GM08714 (cell line): Measurements from ENCODE around the gene UCN.
A peak's percentile ranks its signal among the peaks of the same experiment; 100 is the strongest.
"Not testable (repeated sequence)": the region's sequence is repeated elsewhere in the genome, so short reads cannot be mapped to it uniquely, and the experiment has no call there.

Experiments used
- H3K4me3 ChIP-seq: fragments of 200-500 bp; sonication (Bioruptor generic); 2 replicates; pipeline ENCODE4 v1.5.1; 2014; ENCODE audit warnings: mild to moderate bottlenecking, low read length, inconsistent platforms
- ZNF274 ChIP-seq: IDR thresholded peaks from 2 replicates; pipeline ENCODE4 v1.6.1; 2012; ENCODE audit warnings: mild to moderate bottlenecking, low read depth, low read length

The UCN gene

DNA sequence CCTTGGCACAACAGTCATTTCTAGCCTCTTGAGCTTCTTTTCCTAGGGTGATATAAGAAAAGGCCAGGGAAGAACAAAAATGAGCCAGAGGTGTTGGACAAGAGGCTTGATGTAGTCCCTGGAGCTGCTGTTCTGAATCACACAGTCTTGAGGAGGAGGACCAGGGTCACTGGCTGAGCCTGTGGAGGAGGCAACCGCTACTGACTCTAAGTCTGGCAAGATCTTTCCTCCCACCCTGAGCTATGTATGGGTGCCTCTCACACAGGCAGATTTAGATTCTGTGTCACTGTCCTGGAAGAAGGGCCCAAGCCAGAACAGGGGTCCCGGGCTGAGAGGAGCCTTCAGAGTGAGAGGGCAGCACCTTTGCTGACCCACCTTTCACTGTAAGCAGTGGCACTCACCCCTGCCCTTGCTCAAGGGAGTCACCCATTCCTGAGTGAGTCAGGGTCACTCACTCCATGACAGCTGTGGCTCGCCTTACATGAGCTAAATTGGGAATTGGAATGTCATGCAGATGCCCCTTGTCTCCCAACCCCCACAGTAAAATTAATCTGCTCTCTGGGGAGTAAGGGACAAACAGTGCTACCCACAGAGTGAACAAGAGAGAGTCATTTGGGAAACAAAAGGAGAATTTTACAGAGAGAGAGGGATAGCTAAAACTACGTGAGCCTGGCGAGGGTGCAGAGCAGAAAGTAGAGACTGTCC, 26.2 kb downstream of the UCN start, which contains the start of gene TRIM54:
Gene TRIM54, plus strand, starts transcription at position 575 of the 705 bp plus-strand sequence. CDS start 303 bp downstream, outside the sequence.
- no peak for TF ChIP-seq ZNF274
- H3K4me3 ChIP-seq, result no peak within 1 kb of the TSS

DNA sequence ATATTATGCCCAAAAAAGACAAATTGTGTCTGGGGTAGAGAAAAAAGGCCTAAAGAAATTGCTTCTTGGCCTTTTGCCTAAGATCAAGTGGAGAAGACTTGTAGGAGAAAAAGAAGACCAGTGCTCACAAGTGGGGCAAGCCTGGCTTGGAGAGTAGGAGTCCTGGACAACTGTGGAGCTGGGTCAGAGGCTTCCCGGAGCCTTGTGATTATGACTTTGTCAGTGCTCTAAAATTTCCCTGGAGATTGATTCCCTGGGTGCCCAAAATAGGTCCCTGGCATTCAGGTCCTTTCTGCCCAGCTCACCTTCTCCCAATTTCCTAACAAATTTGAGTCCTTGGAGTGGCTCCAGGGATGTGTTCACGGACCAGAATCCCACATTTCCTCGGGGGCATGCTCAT, 26.8 kb downstream of the UCN start:
- no peak for TF ChIP-seq ZNF274
- no peak overlapping the region for H3K4me3 ChIP-seq

DNA sequence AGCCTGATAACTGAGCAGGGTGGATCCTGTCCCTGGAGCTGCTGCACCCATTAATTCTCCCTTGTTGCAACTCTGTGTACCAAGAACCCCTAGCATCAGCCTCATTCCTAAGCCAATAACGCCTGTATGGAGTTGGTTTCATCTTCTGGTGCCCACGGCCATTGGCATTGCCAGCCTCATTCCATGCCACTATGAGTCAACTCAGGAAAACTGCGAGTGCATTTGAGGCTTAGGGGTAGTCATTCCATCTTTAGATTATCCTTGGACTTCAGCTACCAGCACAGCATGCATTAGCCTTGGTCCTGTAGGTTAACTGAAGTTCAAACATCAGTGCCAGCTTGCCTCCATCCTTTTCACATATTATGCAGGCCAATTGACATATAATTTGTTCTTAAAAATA, 27.4 kb downstream of the UCN start:
- no peak overlapping the region for H3K4me3 ChIP-seq
- TF ChIP-seq ZNF274, result no peak

DNA sequence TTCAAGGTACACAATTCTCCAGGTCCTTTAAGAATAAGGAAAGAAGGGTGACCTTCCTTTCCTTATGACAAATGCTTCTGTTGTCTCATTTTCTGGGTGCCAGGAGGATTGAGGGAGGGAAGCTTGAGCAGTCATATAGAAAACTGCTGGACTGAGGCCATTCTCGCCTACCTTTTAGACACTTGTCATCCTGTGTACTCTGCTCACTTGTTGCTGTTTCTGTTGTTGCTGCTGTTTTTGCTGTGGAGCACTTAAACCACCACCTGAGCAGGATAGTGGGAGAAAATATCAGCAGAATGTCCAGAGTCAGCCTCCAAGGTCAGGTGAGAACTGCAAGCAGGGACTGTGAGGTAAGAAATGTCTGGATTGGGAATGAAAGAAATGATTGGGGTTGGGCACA, 30.2 kb downstream of the UCN start:
- no peak overlapping the region for H3K4me3 ChIP-seq
- TF ChIP-seq ZNF274, result no peak

DNA sequence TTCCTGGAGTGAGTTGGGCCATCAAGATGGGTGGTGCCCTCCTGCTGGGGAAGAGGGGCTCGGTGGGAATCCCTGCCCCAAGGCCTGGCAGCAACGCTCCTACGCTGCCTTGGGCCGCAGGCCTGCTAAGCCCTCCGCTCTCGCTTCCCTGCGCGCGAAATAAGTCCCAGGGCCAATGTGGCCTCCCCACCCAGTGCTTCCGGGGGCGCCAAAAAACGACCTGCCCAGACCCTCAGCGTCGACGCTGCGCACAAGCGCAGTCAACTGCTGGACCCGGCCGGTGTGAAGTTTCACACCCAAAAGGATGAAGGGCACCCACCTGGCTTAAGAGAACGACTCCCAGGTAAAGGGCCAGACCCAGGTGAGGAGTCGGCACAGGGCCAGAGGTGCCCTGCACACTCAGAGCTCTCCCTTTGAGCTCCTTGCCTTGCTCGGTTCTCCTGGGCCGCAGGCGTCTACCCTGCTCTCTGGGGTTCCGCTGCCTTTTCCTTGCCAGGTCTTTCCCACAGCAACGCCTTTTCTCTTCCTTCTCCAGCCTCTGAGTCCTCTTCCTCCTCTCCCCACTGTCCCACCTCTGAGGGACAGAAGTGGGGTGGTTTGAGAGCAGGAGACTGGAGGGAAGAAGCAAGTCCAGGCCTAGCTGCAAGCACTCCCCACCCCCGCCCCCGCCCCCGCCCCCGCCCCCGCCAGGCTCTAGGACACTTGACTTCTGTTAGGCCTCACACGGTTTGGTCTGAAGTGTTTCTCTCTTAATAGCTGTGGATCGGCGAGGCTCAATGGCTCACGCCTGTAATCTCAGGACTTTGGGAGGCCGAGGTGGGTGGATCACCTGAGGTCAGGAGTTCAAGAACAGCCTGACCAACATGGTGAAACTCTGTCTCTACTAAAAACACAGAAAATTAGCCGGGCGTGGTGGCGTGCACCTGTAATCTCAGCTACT, 32.8 kb downstream of the UCN start, which contains the start of gene DNAJC5G:
Gene DNAJC5G, plus strand, starts transcription at position 223 of the 940 bp plus-strand sequence. CDS start 1,296 bp downstream, outside the sequence.
- no peak within 1 kb of the TSS for H3K4me3 ChIP-seq
- no peak for TF ChIP-seq ZNF274

DNA sequence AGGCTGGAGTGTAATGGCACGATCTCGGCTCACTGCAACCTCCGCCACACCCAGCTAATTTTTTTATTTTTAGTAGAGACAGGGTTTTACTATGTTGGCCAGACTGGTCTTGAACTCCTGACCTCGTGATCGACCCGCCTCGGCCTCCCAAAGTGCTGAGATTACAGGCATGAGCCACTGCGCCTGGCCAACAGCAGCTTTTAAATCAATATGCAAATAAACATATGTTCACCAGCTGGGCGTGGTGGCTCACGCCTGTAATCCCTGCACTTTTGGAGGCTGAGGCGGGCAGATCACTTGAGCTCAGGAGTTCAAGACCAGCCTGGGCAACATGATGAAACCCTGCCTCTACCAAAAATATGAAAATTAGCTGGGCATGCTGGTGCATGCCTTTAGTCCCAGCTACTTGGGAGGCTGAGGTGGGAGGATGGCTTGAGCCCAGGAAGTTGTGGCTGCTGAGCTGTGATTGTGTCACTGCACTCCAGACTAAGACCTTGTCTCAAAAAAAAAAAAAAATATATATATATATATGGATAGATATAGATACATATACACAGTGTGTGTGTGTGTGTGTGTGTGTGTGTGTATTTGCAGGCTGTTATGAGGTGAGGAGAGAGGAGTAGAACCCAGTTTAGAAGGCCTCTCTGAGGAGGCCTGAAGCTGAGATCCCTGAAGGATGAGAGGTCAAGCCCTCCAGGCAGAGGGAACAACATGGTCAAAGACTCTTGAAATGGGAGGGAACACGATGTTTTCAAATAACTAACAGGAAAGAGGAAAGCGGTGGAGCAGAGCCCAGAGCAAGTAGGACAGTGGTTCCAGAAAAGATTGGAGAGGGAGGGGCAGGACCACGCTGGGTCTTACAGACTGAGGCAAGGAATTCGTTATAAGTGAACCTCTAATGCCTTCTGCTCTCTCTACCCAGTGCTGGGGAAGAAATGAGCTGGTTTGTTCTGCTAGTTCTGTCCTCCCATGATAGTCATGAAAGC, 35.4 kb downstream of the UCN start:
- H3K4me3 ChIP-seq, result not testable (repeated sequence)

DNA sequence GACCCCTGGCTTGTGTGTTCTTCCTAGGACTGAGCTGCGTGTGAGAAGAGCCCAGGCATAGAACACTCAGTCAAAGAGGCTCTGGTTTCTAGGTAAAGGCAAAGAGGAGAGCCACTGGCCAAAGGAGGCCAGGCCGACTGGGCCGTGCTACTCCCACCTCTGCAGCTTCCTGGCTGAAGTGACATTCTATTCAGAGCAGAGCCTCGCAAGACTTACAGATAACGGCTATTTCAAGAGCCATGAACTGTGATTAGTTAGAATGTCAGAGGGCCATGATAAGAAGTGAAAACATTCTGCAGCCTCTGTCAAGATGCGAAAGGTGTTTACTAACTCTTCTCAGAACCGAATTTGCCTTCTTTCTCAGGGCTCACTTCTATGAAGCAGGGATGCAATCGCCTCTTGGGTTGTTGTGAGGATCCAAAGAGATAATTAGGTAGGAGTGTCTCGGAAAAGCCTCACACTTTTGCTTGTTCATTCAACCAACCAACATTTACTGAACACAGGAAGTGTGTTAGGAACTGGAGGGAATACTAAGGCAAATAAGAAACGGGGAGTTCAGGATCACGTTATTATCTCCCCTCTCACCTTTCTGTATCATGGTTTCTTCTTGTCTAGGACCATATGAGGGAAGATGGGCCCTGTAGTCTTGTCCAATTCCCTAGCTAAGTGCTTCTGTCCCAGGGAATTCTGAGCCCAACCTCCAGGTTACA, 36.5 kb downstream of the UCN start:
- TF ChIP-seq ZNF274, result no peak
- no peak overlapping the region for H3K4me3 ChIP-seq

DNA sequence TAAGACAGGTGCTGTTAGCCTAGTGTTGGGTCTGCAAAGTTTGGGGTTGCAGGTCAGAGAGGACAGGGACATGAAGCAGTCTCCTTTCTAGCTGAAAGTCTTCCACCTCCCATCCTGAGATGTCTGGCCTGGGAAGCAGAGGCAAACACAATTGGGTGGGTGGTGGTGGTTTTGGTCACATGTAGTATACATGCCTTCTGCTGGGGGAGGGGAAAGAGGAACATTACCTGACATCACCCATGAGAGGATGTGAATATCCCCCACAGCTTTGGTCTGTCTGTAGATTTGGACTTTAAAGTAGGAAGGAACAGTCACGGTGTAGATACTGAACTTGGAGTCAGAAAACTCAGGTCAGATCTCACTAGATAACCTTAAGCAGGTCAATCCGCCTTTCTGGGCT, 37.6 kb downstream of the UCN start:
- TF ChIP-seq ZNF274, result no peak
- H3K4me3 ChIP-seq, result no peak overlapping the region

DNA sequence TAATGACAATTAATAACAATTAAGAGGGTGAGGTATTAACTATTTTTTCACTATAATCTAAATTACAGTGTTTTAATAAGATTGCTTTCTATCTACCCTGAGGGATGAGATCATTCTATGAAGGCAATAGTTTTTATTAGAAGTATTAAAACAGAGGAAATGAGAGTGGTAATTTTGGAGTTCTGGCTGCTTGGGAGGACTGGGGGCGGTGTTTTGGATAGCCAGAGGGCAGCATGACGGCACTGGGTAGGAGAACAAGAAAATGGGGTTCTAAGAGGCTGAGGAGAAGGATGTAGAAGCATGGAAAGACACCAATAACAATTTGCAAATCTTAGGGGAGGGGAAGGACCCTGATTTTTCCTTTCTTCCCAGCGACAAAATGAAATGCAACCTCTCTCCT, 38.1 kb downstream of the UCN start:
- TF ChIP-seq ZNF274, result no peak
- no peak overlapping the region for H3K4me3 ChIP-seq

DNA sequence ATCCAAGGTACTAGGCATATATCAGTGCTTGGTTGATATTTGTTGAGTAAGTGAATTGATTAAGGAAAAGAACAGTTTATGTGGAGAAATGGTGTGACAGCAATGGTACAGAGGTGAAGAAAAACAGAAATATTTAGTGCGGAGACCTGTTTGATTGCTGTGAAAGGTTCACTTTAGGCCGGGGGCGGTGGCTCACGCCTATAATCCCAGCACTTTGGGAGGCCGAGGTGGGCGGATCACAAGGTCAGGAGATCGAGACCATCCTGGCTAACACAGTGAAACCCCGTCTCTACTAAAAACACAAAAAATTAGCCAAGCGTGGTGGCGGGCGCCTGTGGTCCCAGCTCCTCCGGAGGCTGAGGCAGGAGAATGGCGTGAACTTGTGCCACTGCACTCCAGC, 39.9 kb downstream of the UCN start:
- not testable (repeated sequence) for H3K4me3 ChIP-seq

DNA sequence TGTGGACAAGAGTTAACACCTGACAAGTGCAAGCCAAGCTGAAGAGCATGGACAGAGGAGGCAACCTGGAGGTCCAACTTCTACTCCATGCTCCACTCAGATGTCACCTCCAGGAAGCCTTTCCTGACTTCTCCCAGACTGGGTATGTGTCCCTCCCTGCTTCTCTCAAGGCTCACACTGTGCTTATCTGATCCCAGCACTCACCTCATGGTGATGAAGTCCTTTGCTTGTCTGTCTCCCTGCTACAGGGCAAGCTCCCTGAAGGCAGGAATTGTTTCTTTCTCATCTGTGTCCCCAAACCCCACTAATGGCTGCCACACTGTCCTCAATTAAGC, 42.7 kb downstream of the UCN start:
- TF ChIP-seq ZNF274, result no peak
- H3K4me3 ChIP-seq, result no peak overlapping the region

DNA sequence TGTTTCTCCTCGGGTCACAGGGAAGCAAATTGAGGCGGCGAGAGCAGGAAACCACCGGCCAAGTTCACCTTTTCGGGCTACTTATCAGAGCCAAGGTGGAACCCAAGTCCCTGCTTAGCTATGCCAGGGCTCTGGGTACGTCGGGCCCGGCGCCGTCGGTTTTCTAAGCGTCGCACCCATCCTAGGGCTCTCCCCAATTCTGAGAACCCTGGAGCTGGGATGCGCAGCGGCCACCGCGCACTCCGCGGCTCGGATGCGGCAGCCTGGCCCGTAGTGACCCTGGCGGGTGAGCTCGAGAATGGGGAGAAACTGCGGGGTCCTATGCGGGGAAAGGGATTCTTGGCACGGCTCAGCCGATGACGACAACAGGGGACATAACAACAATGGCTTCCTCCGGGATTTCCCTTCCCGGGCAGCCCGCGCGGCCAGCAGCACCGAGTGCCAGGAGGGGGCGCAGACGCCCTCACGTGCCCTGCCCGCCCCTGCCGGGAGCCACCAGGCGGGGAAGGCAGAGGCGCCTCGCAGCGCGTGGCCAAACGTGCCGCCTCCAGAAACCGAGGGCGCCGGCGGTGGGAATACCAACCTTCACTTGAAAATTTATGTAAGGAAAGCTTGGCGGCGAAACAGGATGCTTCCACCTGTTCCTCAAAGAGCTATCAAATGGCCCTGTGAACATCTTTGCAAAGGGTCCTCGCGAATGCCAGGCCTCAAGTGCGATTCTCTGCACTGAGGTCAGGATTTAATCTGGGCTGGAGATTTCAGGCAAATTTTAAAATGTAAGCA, 43.3 kb downstream of the UCN start:
- no peak for TF ChIP-seq ZNF274

DNA sequence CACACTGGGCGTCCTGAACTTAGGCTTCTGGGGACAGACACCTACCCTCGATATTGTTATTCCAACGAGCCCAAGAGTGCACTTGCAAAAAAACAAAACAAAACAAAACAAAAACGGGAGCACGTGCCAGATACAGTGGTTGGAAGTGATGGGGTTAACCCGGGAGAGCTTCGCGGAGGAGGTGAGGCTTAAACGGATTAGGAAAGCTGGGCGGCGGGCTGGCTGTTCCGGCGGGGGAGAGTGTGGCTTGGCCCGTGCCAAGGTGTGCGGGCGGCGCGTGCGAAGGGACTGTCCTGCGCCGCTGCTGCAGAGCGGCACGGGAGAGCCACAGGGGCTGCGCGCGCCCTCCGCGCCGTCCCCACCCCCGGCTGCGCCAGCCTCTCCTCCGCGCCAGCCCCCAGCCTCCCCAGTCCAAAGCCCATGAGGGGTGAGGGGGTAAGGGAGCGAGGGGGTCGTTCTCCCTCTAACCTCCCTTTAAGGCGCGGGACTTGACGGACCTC, 43.9 kb downstream of the UCN start:
- no peak for TF ChIP-seq ZNF274
- H3K4me3 ChIP-seq, result peak overlapping the region; percentile 38; the same call in 1 of the 2 replicates

More for the DNA sequence above, 43.3 kb downstream of the UCN start:
- peak overlapping the region; percentile 38; the same call in 1 of the 2 replicates for H3K4me3 ChIP-seq
